Thyroid gland (tissue), 4 donors: ENCODE data around the gene PSEN2.

ENCODE experiments used
- CTCF ChIP-seq, 6 experiments: fragments of 200-600 bp in 3 of 6; fragments of 450-650 bp in 3 of 6; sonication (generic) in 3 of 6; IDR thresholded peaks; one replicate each; pipeline ENCODE4 v1.5.1; 2016 to 2019; ENCODE audit warnings: antibody characterized with exemption in 6 of 6, mild to moderate bottlenecking in 2 of 6, inconsistent platforms in 1 of 6, moderate library complexity in 1 of 6
- POLR2A ChIP-seq, 2 donors: fragments of 450-650 bp; IDR thresholded peaks; one replicate each; pipeline ENCODE4 v1.6.1; 2017; ENCODE audit warnings: antibody characterized with exemption in 2 of 2, mild to moderate bottlenecking in 2 of 2, moderate library complexity in 1 of 2

DNA sequence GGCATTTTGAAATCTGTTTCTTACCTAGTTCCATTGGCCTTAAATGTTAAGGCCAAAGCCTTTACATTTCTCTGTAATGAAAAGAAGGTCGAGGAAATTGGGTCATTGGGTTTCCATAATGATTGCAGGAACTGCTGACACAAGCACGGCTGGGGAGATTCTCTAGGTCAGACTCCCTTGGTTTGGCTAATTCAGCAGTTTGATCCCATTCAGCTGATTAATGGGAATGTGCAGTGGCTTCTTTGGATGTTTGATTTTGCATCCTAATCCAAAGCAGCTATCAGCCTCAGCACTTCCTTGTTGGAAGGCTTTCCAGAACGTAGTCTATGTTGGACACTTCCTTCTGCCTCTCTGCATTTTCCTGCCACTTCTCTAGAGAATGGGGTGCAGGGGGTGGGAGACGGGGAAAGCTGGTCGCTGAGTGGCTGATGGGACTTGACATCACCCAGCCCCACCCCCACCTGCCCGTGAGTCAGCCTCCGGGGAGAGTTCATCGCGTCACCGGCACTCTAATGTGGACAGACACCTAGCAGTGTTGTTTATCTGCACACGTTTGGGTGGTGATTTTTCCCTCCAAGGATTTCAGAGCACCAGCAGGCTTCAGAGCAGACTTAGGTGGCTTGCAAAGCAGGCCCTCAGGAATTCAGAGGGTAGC, 5.4 kb downstream of the PSEN2 start:
- no peak for TF ChIP-seq CTCF (IDR thresholded peaks at IDR 0.05)
- TF ChIP-seq POLR2A (IDR thresholded peaks at IDR 0.05), result no peak
